GM19438 (cell line): ENCODE data around the gene SPDEF.

Source experiments
- ATAC-seq: cut with Tn5 transposase; IDR thresholded peaks from one replicate; pipeline ENCODE4 v1.9.1; 2021; ENCODE audit warnings: low read depth; ENCODE audit not compliant: unreplicated experiment

The SPDEF gene

DNA sequence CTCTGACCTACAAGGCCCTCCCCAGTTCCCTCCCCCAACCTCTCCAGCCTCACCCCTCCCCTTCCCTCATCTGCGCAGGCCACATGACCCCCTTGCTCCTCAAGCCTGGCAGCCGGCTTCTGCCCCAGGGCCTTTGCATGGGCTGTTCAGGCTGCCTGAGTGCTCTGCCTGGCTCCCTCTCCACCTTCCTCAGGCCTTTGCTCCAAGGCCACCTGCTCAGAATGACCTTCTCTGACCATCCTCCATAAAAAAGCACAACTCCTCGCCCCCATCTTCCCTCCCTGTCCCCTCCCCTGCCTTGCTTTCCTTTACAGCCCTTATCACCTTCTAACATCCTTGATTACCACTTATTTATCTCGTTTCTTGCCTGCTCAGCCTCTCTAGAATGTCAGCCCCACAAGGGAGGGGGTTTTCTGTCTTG lies 38.7 kb downstream of the SPDEF start:
- ATAC-seq = no peak

- no peak for ATAC-seq
Observed at GRCh38 chr6:34516391-34517324, 39.5 kb downstream of the SPDEF start.

- ATAC-seq = no peak
Observed at GRCh38 chr6:34515473-34516387, 40.4 kb downstream of the SPDEF start.

DNA sequence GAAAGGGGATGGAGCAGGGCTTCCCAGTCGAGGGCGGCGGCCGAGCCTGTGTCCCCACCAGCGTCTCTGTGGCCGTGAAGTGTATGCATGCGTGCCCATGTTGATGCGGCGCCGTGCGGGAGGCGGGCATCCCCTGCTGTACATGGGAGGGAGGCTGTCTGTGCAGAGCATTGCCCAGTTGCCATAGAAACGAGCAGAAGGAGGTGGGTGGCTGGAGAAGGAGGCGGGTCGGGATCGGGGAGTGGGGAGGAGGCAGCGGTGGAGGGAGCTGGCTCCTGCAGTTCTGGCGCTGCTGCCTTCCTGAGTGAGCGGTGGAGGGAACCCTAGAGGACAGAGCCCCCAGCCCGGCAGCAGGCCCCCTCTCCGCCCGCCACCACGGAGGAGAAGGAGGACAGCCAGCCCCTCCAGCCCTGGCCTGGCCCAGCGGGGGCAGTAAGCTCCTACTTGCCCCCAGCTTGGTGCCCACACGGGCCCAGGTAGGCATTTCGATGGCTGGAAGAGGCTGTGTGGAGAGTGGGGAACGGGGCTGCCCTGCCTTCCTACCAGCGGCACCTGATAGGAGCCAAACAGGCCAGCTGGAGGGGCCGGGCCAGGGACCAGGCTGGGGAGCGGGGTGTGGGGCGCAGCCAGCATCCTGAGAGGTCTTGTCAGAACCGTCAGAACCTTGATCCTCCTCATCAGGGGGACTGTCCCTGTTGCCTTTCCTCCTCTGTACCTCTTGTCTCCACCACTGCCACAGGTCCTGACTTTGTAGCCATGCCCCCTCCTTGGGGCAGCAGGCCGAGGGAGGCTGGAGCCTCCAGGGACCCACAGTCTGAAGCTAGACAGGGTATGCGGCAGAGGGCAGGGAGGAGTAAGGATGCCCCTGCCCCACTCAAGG lies 41.3 kb downstream of the SPDEF start:
- no peak for ATAC-seq

- no peak for ATAC-seq
Observed at GRCh38 chr6:34514112-34514511, 42.0 kb downstream of the SPDEF start.

- no peak for ATAC-seq
Observed at GRCh38 chr6:34513646-34514045, 42.5 kb downstream of the SPDEF start.

DNA sequence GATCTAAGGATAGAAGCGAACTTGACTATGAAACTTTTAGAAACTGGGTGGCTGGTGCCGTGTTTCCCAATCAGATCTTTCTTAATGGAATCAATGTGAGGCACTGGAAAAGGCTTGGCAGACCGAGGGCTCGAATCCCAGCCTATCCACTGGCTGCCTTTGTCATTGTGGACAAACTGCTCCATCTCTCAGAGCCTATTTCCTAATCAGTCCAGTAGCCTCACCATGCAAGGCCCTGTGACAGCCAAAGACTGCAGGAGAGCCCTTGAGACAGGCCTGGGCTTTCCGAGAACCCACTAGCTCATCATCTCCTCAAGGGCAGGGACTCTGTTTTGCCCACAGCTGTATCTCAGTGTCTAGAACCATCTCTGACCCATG lies 43.4 kb downstream of the SPDEF start:
- no peak for ATAC-seq

GRCh38 chr6:34511915-34512737 lies 44.0 kb downstream of the SPDEF start:
- ATAC-seq = no peak

DNA sequence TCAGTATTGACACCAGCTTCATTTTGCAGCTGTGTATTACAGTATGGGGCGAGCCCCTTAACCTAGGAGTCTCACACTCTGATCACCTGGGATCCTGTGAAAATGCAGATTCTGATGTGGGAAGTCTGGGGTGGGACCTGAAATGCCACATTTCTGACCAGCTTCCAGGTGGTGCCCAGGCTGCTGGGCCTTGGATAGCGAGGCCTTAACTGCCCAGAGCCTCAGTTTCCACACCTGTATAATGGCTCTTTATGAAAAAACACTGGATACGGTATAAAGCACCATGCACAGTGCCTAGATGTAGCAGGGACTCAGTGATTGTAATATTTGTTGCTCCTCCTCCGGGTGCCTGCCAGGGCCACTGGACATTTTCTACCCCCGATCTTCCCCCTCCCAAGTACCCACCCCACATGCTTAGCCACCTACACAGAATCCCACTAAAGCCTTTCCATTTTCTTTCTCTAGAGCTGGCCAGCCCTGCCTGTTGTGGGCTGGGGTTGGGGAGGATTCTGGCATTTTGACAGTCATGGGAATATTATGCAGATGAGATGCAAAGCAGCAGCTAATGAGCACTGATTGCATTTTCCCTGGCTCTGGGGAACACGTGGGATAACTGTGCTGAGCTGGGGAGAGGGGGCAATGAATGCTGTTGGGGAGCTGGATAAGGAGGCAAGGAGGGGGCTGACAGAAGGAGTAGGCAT lies 44.8 kb downstream of the SPDEF start:
- no peak for ATAC-seq

DNA sequence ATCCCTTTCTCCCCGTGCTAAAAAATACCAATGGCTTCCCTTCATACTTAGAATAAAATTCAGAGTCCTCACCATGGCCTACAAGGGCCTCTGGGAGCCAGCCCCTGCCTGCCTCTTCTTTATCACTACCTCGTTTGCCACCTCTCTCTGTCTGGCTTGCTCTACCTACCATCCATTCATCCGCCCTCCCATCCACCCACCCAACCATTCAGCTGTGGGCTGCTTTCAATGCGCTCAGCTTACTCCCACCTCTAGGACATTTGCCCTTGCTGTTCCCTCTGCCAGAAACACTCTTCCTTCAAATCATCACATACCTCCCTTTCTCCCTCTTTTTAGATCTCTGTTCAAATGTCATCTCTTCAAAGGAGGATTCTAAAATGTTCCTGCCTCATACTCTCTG lies 45.8 kb downstream of the SPDEF start:
- ATAC-seq = no peak

- no peak for ATAC-seq
Observed at GRCh38 chr6:34509782-34510181, 46.3 kb downstream of the SPDEF start.

GRCh38 chr6:34508425-34508824 lies 47.7 kb downstream of the SPDEF start:
- no peak for ATAC-seq

DNA sequence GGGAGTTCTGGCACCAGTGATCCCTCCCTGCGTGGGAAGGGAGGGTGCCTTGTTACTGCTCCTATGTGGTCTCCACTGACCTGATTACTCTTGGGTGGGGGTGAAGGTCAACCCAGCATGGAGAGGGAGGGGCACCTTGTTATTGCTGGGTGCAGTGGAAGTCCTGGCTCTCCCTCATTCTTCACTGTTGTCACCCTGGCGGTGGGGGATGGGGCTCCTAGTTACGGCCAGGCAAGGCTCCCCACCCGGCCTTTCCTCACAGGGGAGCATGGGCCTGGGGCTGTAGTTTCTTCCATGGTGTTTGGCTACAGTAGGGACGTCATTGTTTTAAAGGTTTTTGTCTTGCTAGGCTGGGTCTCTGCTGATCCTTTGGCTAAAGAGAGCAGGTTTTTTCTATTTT lies 49.4 kb downstream of the SPDEF start:
- no peak for ATAC-seq

DNA sequence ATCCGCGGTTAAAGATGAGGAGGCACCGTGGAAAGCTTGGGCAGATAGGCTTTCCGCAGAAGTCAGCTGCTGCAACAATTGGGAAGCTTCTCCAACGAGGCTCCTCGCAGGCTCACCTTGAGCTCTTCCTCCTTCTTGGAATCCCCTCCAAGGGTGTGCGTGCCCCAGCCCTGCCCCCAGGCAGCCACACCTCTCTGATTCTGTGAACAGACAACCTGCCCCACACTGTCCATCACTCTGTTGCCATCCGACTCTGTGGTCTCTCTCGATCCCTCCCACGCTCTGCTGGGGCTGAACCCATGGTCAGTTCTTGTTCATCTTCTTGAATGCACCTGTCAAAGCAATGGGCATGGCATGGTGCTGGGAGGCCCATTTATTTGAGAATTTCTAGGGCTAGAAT lies 58.7 kb downstream of the SPDEF start:
- ATAC-seq = no peak

DNA sequence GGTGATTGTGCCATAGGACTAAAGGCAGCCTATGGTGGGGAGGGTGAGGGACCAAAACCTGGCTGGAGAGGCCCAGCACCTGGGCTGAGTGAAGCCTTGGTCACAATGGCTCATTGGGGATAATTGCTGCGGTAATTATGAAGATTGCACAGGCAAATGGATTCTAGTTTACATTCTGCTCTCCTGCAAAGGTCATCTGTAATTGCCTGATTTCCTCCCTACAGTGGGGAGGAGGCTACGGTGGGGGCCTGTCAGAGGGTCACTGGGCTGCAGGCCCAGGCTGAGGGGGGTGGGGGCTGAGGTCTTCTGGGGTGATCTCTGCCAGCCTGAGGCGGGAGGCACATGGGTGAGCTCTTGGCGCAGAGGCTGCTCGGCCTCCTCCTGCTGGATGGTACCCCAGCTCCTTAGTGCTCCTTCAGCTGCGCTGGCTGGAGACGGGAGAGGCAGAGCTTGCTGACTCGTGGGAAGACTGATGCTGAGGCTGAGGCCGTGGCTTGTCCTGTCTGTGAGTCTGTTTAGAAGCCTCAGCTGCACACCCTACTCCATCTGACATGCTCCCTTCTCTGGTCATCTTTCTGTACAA lies 59.9 kb downstream of the SPDEF start:
- ATAC-seq = no peak

GRCh38 chr6:34494973-34495372 lies 61.2 kb downstream of the SPDEF start:
- no peak for ATAC-seq

DNA sequence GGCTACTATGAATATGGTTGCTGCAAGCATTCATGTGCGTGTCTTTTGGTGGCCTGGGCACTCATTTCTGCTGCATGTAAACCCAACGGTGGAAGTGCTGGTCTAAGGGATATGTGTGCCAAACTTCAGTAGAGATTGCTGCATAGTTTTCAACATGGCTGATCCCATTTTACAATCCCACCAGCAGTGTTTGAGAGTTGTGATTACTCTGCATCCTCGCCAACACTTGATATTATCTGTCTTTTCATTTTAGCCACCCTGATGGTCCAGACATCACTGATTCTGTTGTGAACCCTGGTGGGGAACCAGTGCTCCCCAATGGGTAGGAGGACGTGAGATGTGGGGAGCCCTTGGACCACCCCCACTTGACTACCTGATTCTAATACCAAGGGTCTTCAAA lies 62.8 kb downstream of the SPDEF start:
- no peak for ATAC-seq

GRCh38 chr6:34491091-34491430 lies 65.1 kb downstream of the SPDEF start:
- no peak for ATAC-seq
